Measurements from ENCODE around the gene DAB2IP. TPM values are rescaled to one million over a fixed set of nuclear protein-coding genes. Genes with fewer than 3 reads are reported as not detected.
A peak's percentile ranks its signal among the peaks of the same experiment; 100 is the strongest.

The DAB2IP gene
- total RNA-seq, 2 donors from 2014 or later = 51.6 to 83.2 TPM

DNA sequence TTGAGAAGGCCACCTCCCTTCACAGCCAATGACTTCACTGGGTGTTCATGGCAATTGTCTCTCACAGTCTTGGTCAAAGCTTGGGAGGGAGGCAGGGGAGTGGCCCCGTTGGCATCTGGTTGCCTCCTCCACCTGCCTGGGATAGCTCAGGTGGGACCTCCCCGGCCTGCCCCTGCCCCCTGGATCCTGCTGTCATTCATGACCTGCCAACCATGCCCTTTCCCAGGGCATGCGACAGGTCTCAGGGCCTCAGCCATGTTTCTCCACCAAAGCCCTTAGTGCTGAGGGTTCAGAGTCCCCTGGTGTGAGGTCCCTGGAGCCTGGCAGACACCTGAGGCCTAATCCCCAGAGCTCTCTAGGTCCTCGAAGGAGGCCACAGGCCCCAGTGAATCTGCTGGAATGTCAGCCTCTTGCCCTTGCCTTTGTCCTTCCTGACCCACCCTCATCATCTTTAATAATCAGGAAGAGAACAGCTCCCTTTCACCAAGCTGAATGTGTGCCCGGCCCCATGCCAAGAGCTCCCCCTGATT, 5.6 kb downstream of the DAB2IP start:
- Histone ChIP-seq H3K27me3 (replicated peaks; ENCODE audit: insufficient read depth) (no peaks in the 10 kb centered on the region), H3K36me3 (no peaks in the 10 kb centered on the region), H3K4me3 (no peak overlapping the region), H3K27ac (no peak overlapping the region), H3K4me1 (replicated peaks) (no peaks in the 10 kb centered on the region), H3K9me3 (no peaks in the 10 kb centered on the region)
- intact Hi-C loops (cut with DNase I) = no loop called here
- WGBS = 69% methylated on average over 5 of the region's 5 CpGs
- TF ChIP-seq, protein P1, sequence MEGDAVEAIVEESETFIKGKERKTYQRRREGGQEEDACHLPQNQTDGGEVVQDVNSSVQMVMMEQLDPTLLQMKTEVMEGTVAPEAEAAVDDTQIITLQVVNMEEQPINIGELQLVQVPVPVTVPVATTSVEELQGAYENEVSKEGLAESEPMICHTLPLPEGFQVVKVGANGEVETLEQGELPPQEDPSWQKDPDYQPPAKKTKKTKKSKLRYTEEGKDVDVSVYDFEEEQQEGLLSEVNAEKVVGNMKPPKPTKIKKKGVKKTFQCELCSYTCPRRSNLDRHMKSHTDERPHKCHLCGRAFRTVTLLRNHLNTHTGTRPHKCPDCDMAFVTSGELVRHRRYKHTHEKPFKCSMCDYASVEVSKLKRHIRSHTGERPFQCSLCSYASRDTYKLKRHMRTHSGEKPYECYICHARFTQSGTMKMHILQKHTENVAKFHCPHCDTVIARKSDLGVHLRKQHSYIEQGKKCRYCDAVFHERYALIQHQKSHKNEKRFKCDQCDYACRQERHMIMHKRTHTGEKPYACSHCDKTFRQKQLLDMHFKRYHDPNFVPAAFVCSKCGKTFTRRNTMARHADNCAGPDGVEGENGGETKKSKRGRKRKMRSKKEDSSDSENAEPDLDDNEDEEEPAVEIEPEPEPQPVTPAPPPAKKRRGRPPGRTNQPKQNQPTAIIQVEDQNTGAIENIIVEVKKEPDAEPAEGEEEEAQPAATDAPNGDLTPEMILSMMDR (IDR thresholded peaks at IDR 0.05) = no peak
- TF ChIP-seq POLR2AphosphoS5 (IDR thresholded peaks at IDR 0.05) = no peak
- no peak for TF ChIP-seq POLR2A (IDR thresholded peaks at IDR 0.05)
- DNase-seq (ENCODE audit: low spot score) = no peak

DNA sequence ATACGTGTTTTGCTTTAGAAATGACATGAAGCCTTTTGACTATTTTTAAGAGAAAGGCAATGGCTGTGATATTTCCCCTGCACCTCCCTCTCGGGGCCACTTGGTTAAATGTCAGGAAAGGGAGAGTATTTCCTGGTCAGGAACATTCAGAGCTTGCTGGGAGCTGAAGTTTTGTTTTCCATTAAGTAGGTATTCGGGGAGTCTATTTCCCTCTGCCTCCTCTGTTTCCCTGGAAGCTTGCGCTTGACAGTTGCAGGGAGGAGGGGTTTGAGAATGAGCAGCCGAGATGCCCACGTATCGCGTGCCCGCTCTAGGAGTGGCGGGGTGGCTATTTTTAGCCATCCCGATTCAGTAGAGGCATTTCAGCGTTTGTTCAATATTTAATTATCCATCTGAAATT, 6.7 kb downstream of the DAB2IP start:
- H3K27ac ChIP-seq = no peak overlapping the region
- H3K36me3 ChIP-seq = no peaks in the 10 kb centered on the region
- whole genome bisulfite sequencing = 67% methylated on average over 12 of the region's 12 CpGs
- H3K4me1 ChIP-seq (replicated peaks) = no peaks in the 10 kb centered on the region
- no peaks in the 10 kb centered on the region for H3K27me3 ChIP-seq (replicated peaks; ENCODE audit: insufficient read depth)
- no peak for DNase-seq (ENCODE audit: low spot score)
- H3K9me3 ChIP-seq = no peaks in the 10 kb centered on the region
- TF ChIP-seq POLR2AphosphoS5 (IDR thresholded peaks at IDR 0.05) (peak; percentile 9), POLR2A (IDR thresholded peaks at IDR 0.05) (no peak)
- no peak overlapping the region for H3K4me3 ChIP-seq
- intact Hi-C loops (cut with DNase I) = no loop called here

DNA sequence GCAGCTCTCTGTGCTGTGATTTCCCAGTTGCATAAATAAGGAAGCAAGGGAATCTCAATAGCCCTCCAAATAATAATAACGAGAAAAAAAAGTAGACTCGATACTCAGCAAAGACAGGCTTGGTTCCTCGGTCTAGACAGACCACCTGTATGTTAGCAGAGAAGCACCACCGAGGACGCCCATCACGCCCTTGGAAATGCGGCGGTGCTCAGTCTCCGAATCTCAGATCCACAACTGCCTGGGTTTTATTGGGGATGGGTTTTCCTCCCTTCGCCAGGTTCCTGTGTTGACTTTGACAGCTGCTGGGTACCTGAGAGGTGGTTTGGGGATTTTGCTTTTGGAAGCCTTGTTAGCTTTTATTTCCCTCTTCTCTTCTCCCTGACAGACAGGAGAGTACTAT, 7.2 kb downstream of the DAB2IP start:
- Histone ChIP-seq H3K9me3 (no peaks in the 10 kb centered on the region), H3K36me3 (no peaks in the 10 kb centered on the region), H3K27ac (no peak overlapping the region), H3K4me3 (no peak overlapping the region), H3K4me1 (replicated peaks) (no peaks in the 10 kb centered on the region), H3K27me3 (replicated peaks; ENCODE audit: insufficient read depth) (no peaks in the 10 kb centered on the region)
- no peak for DNase-seq (ENCODE audit: low spot score)
- intact Hi-C loops (cut with DNase I) = no loop called here
- TF ChIP-seq, protein P1 (IDR thresholded peaks at IDR 0.05) = no peak
- TF ChIP-seq POLR2A (IDR thresholded peaks at IDR 0.05) (no peak), POLR2AphosphoS5 (IDR thresholded peaks at IDR 0.05) (no peak)
- WGBS = 91% methylated on average over 10 of the region's 10 CpGs

DNA sequence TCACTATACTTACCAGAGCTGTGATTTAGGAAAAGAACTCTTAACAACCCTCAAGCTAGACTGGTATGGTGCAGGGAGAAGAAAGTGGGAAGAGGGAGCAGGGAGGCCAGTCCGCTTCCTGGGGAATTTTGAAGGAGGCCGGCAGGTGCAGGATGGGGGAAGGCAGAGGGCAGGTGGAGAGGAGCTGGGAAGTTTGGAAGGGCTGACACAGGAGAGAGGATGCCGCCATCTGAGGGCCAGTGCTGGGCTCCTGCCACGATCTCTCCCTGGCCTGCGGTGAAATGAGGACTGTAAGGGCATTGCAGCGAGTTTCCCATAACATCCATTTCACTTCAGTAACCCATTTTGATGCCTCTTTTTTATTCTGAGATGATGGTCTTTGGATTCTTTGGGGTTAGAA, 8.9 kb downstream of the DAB2IP start:
- no peak overlapping the region for H3K27ac ChIP-seq
- no peaks in the 10 kb centered on the region for H3K9me3 ChIP-seq
- DNase-seq (ENCODE audit: low spot score) = no peak
- intact Hi-C loops (cut with DNase I) = no loop called here
- no peaks in the 10 kb centered on the region for H3K4me1 ChIP-seq (replicated peaks)
- TF ChIP-seq POLR2A (IDR thresholded peaks at IDR 0.05) = no peak
- no peak for TF ChIP-seq POLR2AphosphoS5 (IDR thresholded peaks at IDR 0.05)
- TF ChIP-seq, protein P1 (IDR thresholded peaks at IDR 0.05) = no peak
- H3K27me3 ChIP-seq (replicated peaks; ENCODE audit: insufficient read depth) = no peaks in the 10 kb centered on the region
- 73% methylated on average over 6 of the region's 6 CpGs for WGBS
- H3K4me3 ChIP-seq = no peak overlapping the region
- no peaks in the 10 kb centered on the region for H3K36me3 ChIP-seq

DNA sequence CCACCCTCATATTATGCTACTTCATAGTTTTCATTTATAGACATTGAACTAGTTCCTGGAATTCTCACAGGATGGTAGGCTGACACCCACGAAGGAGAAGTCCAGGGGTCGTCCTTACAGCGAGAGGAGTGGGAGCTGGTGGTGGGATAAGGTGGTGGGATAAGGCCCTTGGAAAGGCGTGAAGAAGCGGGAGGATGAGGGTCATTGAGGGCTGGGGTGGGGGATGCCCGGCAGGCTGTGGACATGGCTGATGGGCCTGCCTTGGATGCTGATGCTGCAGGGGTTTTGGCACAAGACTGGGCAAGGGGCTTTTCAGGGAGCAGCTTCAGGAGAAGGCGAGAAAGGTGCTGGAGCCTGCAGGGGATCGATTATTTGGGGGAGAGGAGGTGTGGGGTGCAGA, 9.4 kb downstream of the DAB2IP start:
- no peak for DNase-seq (ENCODE audit: low spot score)
- Histone ChIP-seq H3K4me1 (replicated peaks) (no peaks in the 10 kb centered on the region), H3K9me3 (no peaks in the 10 kb centered on the region), H3K4me3 (no peak overlapping the region), H3K27me3 (replicated peaks; ENCODE audit: insufficient read depth) (no peaks in the 10 kb centered on the region), H3K36me3 (no peaks in the 10 kb centered on the region), H3K27ac (no peak overlapping the region)
- WGBS = 85% methylated on average over 8 of the region's 8 CpGs
- TF ChIP-seq POLR2AphosphoS5 (IDR thresholded peaks at IDR 0.05) (no peak), POLR2A (IDR thresholded peaks at IDR 0.05) (no peak)
- TF ChIP-seq, protein P1 (IDR thresholded peaks at IDR 0.05) = no peak
- intact Hi-C loops (cut with DNase I) = no loop called here

Data from prostate gland (tissue), 2 donors.